ENCODE results near the gene ZCCHC8.
"Not testable (repeated sequence)": the region's sequence is repeated elsewhere in the genome, so short reads cannot be mapped to it uniquely, and the experiment has no call there.

GRCh38 chr12:122486360-122486759 is 14.4 kb downstream of the ZCCHC8 start:
- TF ChIP-seq CTCF (IDR thresholded peaks at IDR 0.05 in 2 of 3, conservative IDR thresholded peaks at IDR 0.05 in 1 of 3; ENCODE audit: borderline replicate concordance in 1 of 3, insufficient read depth in 1 of 3, low read depth in 2 of 3, low read length in 2 of 3); REST (IDR thresholded peaks at IDR 0.05; ENCODE audit: low read depth); MAX (IDR thresholded peaks at IDR 0.05); POLR2A (IDR thresholded peaks at IDR 0.05; ENCODE audit: borderline replicate concordance, extremely low read depth, insufficient read depth, insufficient read length); POLR2AphosphoS5 (IDR thresholded peaks at IDR 0.05; ENCODE audit: low read depth, low read length); RAD21 (IDR thresholded peaks at IDR 0.05; ENCODE audit: low read depth); EZH2 (IDR thresholded peaks at IDR 0.05); YY1 (IDR thresholded peaks at IDR 0.05; ENCODE audit: extremely low read depth, insufficient replicate concordance, low read depth, low read length); JUND (IDR thresholded peaks at IDR 0.05); ZBTB33 (IDR thresholded peaks at IDR 0.05; ENCODE audit: extremely low read depth, insufficient replicate concordance, low read length): not testable (repeated sequence)

All from HCT116 (cell line).